ENCODE results near the gene HIP1R.
A peak's percentile ranks its signal among the peaks of the same experiment; 100 is the strongest.

Gene HIP1R

DNA sequence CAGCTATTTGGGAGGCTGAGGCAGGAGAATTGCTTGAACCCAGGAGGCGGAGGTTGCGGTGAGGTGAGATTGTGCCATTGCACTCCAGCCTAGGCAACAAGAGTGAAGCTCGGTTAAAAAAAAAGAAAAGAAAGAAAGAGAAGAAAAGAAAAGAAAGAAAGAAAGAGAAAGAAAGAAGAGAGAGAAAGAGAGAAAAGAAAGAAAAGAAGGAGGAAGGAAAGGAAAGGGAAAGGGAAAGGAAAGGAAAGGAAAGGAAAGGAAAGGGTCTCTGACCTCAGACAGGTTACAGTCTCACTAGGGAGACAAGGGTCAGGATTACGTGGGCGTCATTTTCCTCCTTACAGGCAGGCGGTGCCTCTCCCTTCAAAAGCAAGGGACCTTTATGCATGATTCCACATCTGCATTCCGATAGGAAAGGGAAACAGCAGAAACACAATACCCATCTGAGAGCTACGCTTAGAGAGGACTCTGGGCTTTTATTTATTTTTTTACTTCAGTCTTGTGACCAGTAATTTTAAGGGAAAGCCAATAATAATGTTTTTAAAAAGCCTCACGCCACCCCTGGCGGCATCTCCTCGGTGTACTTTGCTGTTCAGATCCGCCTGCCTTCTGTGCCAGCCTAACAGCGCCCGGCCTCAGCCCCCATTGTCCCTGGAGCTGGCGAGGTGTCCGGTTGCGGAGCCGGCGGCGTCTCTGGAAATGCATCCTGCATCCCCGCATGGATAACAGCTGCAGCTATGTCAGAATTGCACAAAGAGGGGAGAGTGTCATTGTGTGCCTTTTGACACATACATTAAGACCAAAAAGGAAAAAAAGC lies 945 bp upstream of the HIP1R start:
- no peak for DNase-seq (ENCODE audit: low spot score)

DNA sequence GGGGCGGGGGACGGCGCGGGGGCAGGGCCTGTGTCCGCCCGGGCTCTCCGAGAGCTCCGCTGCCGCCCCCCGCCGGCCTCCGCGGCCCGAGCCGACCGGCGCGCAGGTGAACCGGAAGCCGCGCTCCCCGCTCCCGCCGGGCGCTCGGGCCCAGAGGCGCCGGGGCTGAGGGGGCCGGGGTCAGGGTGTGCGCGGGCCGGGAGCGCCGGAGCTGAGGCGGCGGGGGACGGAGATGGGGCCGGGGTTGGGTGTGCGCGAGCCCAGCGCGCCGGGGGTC lies 431 bp downstream of the HIP1R start:
- DNase-seq (ENCODE audit: low spot score), result no peak

DNA sequence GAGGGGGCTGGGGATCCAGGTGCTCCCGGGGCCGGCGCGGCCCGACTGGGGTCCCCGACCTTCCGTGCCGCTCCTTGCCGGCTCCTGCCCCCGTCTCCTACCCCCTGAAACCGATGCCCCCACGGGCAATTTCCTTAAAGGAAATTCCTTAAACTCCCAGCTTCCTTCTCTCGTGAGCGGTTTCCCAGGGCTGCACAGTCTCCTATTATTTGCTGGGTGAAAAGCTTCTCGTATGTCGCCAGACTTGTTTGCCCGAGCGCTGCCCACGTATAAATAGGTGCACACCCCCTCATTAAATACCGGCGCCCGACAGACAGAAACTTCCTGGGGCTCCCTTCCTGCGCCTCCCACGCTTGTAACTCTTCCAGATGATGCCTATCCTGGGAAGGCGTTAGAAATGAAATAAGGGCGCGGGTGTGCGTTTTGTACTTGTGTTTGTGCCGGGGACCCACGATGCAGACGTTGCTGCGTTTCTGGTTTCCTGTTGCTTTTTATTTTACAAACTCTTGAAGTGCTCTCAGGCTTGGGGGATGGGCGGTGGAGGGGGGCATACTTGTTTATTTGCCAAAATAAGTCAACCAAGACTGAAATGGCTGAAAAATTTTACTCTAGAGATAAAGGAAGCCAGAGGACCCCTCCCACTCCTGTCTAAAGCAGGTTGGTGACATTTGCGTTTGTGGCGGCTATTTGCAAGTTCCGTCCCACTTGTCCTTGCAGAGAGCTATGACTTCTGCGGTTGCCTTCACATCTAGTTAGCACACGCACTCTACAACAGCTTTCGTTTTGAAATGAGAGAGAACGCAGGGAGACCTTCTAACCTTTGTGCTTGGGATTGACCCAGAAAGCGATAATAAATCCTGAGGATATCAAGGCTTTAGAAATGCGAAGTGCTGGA lies 1.0 kb downstream of the HIP1R start:
- DNase-seq (ENCODE audit: low spot score), result peak; percentile 49

DNA sequence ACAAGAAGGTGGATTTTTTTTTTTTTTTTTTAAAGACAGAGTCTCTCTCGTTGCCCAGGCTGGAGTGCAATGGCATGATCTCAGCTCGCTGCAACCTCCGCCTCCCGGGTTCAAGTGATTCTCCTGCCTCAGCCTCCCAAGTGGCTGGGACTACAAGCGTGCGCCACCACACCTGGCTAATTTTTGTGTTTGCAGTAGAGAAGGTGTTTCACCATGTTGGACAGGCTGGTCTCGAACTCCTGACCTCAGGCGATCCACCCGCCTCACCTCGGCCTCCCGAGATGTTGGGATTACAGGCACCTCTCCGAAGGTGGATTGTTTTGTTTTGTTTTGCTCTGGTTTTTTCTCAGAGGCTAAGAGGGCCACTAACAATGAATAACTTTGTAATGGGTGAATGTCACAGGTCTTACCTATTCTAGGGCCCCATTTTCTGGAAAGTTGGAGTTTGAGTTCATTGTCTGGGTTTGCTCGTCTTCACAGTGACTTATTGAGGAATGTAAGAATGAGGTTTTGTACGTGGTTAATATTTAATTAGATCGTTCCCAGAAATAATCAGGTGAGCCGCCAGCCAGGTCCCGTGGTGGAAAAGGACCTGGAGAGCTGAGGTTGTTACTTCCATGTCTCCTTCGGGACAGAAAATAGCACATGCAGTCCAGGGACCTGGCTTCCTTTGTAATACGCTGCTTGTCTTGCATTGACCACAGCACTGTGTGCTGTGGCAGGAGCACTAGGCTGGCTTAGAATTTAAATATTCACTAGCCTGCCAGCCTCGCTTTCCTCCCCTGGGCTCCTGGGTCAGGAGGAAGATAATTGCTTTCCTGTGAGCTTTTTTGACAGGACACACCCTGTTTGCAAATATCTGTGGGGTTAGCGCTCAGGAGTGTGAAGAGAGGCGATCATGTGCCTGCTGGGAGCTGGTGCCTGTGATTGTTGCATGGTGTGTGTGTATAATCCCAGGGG lies 2.3 kb downstream of the HIP1R start:
- no peak for DNase-seq (ENCODE audit: low spot score)

DNA sequence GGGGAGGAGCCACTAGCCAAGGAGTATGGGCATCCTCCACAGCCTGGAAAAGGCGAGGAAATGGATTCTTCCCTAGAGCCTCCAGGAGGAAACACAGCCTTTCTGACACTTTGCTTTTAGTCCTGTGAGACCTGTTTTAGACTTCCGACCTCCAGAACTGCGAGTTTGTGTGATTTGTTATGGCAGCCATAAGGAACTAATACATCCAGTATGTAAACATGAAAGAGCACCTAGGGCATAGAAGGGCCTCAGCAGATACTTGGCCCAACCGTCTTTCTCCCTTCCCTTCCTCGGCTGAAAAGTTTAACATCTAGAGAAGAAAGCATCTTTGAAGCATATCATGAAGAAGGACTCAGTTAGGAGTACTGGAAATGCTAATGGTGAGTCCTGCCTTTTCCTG lies 3.6 kb downstream of the HIP1R start:
- no peak for DNase-seq (ENCODE audit: low spot score)

DNA sequence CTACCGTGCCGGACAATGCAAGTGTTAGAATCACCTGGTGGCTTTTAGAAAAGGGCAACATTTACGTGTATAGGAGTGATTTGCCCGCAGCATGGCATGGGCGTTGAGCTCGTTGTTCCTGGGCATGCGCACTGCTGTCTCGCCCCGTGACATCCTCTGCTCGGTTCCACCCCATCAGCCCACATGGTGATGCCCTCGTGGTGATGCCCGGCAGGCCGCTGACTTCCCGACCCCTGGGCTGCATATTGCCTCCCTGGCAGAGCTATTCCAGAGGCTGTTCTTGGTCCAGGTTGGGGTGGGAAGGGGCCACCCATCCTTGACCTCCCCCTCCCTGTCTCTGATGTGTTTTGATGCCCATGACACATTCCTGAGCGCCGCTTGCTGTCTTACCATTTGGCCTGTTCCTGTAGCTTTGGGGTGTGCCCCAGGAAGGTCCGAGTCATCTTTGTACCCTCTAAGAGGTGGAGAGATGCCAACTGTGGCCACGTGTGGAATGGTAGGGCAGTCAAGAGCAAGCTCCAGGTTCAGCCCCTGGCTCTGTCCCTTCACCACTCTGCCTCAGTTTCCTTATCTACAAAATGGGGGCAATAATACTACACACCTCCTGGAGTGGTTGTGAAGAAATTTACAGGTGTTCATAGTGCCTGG lies 4.8 kb downstream of the HIP1R start:
- no peak for DNase-seq (ENCODE audit: low spot score)

DNA sequence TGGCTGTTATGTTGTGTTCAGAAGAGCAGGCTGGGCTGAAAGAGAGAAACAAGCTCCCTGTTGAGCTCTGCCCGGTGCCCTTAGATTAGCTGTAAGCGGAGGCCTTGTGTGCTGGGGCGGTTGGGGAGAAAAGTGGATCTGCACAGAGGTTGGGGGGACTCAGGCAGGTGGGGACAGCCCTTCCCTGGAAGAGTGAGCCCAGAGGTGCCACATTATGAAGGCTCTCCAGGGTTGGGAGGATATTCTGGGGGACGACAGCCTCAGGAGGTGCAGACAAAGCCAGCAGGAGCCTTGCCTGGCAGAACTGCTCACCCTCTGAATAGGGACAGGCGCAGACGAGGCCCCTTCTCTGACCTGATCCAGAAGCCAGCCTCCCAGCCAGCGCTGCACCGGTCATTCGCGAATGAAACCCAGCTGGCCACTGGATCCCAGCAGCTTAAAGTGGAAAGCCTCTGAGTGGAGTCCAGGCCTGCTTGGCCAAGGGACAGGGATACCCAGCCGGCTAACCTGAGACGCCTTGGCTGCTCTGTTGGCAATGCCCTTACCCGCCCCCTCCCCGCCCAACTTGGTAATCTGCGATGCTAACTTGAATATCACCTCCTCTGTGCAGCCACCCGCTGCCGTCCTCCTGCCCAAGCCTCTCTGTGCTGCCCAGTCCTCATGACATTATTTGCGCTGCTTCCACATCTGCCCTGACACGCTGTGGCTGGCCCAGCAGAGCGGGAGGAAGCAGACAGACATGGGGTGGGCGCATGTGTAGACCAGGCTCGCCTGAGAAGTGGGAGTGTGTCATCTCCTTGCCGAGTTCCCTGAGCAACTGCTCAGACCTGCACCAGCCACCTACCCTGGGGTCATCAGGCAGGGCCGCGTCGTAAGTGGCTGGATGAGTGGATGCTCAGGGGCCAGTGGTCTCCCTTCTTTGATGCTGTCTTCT lies 5.6 kb downstream of the HIP1R start:
- DNase-seq (ENCODE audit: low spot score), result no peak

DNA sequence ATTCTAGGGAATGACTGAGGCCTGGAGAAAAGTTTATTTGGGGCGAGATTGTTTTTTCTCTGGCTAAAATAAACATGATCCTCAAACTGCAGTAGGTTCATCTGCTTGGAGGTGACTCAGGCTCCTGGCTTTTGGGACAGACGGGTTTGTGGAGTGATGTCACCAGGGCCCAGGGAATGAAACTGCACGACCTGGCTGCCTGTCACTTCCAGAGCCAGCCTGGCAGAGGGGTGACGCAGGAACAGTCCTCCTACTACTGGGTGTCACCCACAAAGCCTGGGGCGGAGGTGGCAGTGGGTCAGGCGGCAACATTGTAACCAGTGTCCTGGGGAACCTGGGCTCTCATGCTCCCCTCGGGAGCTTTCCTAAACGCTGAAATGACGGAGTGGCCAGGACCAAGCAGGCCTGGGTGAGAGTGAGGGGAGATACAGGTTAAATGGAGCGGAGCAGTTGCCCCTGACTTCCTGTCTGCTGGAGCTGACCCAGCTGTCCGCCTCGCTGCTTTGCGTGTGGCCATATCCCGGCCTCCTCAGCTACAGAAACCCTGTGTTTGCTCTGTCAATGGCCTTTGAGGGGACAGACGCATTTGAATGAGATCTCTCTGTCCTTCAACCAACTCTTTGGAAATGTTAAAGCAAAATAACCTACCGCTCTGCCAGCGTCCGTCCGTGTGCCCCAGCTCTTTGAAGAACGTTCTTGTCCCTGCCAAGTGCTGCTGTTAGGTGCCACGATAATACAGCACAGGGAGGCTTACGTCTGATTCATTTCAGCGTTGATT lies 6.5 kb downstream of the HIP1R start:
- DNase-seq (ENCODE audit: low spot score), result no peak

DNA sequence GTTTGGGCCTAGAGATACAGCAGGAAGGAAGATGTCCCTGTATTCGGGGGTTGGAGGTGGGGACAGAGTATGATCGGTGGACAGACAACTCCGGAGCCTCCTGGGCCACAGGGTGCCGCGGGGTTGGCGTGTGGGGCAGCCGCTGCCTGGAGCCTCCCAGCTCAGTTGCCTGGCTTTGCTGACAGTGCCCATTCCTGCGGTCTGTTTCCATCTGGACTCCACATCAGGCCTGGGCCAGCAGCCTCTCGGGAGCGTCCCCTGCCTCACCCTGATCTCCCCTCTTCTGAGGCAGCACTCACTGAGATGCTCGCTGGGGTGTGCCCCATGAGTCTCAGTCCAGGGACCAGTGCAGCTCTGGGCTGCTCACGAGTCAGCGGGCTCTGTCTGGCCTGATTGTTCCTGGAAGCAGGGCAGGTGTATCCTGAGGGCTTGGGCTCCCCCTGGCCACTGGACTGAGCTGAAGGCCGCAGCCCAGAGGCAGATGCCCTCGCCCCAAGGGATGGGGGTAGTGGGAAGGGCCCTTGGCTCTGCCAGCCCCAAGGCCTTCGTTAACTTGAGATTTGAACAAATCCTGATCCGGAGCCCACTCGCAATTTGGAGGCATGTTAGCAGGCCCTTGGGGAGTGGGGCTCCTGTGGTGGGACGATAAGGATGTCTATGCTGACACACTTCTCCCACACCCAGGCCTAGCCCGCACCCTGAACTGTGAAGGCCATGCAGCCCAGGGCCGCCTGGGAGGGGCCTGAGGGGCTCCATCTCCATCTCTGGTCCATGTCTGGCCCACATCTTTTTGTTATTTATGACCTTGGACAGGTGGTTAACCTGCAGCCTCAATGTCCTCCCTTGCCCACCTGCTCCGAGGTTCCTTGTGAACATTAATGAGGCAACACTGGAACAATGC lies 7.5 kb downstream of the HIP1R start:
- DNase-seq (ENCODE audit: low spot score), result no peak

DNA sequence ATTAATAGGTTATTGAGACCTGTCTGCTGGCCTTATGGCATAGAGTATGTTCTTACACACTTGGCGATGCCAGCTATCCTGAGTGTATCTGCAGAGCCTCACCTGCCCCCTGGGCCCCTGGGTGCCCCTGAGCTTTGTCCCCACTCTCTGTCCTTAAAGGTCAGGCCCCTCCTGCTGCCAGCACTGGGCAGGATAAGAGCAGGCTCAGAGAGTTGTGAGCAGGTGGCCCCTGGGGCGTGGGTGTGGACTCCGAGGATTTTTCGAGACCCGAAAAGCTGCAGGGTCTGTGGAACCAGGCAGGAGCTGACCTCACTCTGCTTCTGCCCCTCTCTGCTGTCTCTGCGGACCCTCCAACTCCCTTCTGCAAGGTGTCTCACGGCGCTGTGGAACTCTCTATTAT lies 8.2 kb downstream of the HIP1R start:
- DNase-seq (ENCODE audit: low spot score), result no peak

DNA sequence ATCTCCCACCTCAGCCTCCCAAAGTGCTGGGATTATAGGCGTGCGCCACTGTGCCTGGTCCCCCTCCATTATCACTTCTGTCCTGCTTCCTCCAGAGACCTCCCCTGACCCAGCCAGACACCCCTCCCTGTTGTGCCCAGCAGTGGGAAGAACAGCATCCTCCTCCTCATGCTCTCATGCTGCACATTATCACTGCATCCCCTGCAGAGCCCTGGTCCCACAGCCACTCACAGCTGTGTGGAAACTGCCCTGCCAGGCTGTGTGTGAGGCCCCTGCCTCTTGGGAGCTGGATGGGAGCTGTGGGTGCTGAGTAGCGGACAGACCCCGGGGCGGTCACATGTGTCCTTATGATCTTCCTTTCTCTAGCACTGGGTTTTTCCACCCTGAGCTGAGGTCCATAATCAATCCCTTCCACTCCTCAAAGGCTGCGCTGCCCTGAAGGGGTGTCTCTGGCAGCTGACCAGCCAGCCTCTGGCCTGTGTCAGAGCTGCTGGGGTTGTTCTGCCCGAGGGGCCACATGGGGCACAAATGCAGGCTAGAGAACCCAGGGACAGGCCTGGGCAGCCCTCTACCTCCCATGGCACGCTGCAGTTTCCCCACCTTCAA lies 9.2 kb downstream of the HIP1R start:
- no peak for DNase-seq (ENCODE audit: low spot score)

DNA sequence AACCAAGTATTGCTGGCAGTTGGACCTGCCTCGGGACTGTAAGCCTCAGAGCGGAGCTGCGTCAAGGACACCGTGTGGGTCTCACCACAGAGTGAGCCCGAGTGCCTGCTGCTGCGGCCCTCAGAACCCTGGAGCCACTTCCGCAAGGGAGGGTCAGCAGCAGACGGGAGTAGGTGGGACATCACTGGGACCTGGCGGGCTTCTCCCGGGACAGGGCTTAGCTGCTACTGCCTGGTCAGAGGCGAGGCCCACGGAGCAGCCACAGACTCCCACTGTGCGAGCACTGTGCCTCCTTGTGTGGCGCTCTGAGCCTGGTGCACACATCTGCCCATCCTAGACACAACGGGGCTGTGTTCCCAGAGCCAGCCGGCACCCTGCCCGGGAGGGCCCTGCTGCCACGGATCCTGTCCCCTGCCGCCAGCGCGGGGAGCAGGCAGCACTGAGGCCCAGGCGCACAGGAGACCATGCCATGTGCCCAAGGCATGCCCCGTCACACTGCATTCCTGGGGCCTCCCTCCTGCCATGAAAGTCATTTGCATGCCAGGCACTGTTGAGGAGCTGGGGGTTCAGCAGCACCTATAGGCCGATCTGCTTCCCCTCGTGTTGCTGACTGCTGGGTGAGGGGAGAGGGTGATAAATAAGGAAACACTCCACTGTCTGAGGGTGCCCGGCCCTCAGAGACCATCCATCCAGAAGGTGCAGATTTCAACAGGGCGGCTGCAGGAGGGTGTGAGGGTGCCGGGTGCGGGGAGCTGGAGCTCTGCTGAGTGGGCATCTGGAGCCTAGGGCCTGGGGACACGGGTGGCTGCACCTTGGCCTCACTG lies 10.0 kb downstream of the HIP1R start:
- no peak for DNase-seq (ENCODE audit: low spot score)

DNA sequence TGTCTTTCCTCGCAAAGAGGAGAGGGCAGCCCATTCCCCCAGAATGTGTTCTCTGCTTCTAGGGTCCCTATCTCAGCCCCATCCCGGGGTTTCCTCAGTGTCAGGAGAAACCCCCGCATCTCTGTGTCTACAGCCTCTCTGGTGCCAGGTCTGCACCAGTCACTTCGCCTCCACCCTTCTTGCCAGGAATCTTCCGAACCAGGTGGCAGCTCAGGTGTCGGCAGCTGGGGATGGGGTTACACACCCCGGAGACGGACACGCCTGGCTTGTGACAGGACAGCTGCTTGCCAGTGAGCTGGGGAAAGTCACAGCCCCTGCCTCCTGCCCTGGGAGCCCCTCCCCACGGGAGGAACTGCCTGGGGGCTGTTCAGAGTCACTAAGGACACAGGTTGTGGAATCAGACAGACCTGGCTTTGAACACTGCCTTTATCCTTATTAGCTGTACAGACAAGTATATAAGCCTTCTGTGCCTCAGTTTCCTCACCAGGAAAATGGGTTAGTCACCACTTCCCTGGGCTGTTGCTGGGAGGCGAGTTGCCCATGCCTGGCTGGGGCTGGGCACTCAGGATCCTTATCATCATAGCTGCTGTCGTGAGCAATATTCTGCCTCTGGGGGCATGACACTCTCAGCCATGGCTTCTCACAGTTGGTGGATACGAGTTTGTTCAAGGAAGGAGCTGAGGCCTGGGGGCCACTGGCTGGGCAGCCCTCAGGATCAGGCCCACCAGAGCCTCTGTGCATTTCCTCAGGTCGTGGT lies 10.8 kb downstream of the HIP1R start:
- no peak for DNase-seq (ENCODE audit: low spot score)

DNA sequence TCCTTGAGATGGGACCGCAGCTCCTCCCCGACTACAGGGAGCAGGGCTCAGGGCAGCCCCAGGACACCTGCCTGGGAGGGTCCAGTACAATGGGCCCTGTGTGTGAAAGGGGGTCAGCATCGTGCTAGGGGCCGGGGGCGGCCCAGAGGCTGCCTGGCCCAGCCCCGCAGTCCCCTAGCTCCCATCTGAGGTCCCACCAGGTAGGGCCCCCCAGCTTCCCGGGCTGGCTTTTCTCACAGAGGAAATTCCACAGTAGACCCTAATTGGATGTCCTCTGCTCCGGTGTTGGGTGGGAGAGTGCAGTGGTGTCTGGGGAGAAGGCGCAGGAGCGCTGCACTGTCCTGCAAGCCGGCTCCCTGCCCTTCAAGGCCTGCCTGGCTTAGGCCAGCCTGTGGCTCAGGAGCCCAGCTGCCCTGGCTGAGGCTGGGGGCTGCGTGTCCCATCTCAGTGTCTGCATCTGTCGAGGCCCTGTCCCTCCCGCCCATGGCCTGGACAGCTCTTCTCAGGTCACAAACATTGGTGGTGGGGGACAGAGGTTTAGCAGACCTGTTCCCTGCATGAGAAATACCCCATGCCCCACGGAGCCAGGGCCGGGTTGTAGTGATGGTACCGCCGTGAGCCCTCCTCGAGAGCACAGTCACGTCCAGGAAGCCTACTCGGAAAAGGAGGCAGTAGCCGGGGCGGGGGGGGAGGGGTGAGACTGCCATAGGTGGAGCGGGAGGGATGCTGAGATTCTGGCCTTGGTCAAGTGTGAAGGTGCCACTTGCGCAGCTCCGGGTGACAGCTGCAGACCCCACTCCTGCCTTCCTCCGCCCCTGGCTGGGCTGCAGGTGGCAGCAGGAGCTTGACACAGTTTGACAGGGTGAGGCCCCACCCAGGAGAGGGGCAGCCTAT lies 11.6 kb downstream of the HIP1R start:
- no peak for DNase-seq (ENCODE audit: low spot score)

DNA sequence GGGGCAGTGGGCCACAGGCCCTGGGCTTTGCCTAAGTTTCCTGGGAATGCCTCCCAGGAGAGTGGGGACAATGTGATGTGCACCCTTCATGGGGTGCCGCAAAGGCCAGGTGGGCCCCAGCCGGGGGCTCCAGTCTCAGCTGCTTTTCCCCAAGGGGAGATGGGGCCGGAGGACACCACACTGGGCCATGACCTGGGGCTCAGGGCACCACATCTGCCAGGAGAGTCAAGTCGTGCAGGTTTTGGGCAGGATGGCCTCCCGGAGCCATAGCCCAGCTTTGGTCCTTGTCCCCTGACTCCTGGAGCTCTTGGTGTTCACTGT lies 12.2 kb downstream of the HIP1R start:
- no peak for DNase-seq (ENCODE audit: low spot score)

DNA sequence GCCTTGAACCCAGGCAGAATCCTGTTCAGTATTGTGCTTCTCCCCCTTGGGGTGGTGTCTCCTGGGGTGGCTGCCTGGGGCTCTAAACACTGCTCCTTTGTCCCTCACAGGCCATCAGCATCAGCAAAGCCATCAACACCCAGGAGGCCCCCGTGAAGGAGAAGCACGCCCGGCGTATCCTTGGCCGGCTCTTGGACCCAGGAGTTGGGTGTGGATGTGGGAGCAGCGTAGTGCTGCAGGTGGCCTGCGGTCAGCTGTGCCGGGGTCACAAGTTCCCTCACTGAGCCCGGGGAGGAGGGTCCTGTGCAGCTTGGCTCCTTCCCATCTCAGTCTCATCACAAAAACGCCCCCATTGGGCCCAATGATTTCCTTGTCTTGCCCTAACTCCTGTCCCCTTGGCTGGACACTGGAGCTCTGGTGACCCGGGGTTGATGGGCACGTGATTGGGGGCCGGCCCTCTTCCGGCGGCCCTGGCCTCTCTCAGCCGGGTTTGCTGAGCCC lies 12.7 kb downstream of the HIP1R start:
- DNase-seq (ENCODE audit: low spot score), result no peak

Measured in CD4-positive, alpha-beta T cell treated with Interleukin-6 at 100 ng/mL for 8 hours (primary cell).